Fibroblast of the conjunctiva (primary cell): ENCODE data around the gene PHF14.

ENCODE experiments used
- DNase-seq: peaks from one replicate; pipeline ENCODE4 v3.0.0-alpha.2; 2010; ENCODE audit warnings: low read depth

PHF14 gene

GRCh38 chr7:11175371-11175770, 201.7 kb downstream of the PHF14 start:
- DNase-seq: no peak

- DNase-seq: no peak
Observed at GRCh38 chr7:11175887-11176286, 202.2 kb downstream of the PHF14 start.

GRCh38 chr7:11176985-11177555, 203.4 kb downstream of the PHF14 start:
- DNase-seq: no peak

- no peak for DNase-seq
Observed at GRCh38 chr7:11177793-11178192, 204.1 kb downstream of the PHF14 start.

GRCh38 chr7:11181590-11181989, 207.9 kb downstream of the PHF14 start:
- DNase-seq: no peak

GRCh38 chr7:11182736-11183135, 209.1 kb downstream of the PHF14 start:
- DNase-seq: no peak

- no peak for DNase-seq
Observed at GRCh38 chr7:11185179-11185815, 211.6 kb downstream of the PHF14 start.

GRCh38 chr7:11188529-11189310, 215.0 kb downstream of the PHF14 start:
- DNase-seq: no peak

GRCh38 chr7:11191081-11191480, 217.4 kb downstream of the PHF14 start:
- DNase-seq: no peak

- no peak for DNase-seq
Observed at GRCh38 chr7:11191574-11192220, 218.0 kb downstream of the PHF14 start.

- peak; percentile 76 for DNase-seq
Observed at GRCh38 chr7:11192506-11192905, 218.8 kb downstream of the PHF14 start.

- peak; percentile 68 for DNase-seq
Observed at GRCh38 chr7:11193131-11193867, 219.6 kb downstream of the PHF14 start.

GRCh38 chr7:11193888-11194287, 220.2 kb downstream of the PHF14 start:
- DNase-seq: no peak

- DNase-seq: no peak
Observed at GRCh38 chr7:11194492-11194891, 220.8 kb downstream of the PHF14 start.

- no peak for DNase-seq
Observed at GRCh38 chr7:11195502-11195901, 221.8 kb downstream of the PHF14 start.

GRCh38 chr7:11196143-11196542, 222.5 kb downstream of the PHF14 start:
- no peak for DNase-seq

GRCh38 chr7:11203224-11203623, 229.6 kb downstream of the PHF14 start:
- DNase-seq: no peak

- DNase-seq: no peak
Observed at GRCh38 chr7:11203683-11204082, 230.0 kb downstream of the PHF14 start.

- no peak for DNase-seq
Observed at GRCh38 chr7:11206177-11206899, 232.7 kb downstream of the PHF14 start.

GRCh38 chr7:11207565-11207964, 233.9 kb downstream of the PHF14 start:
- no peak for DNase-seq

- DNase-seq: no peak
Observed at GRCh38 chr7:11208883-11209465, 235.3 kb downstream of the PHF14 start.
